H9 (cell line): ENCODE data around the gene CCM2. TPM values are rescaled to one million over a fixed set of nuclear protein-coding genes. Genes with fewer than 3 reads are reported as not detected.

Experiments
- DNase-seq: peaks from one replicate; pipeline ENCODE4 v3.0.0-alpha.2; 2017
- H2AFZ ChIP-seq: one replicate; pipeline ENCODE4 v1.6.1; 2013; ENCODE audit warnings: mild to moderate bottlenecking, low read length, control low read depth, moderate library complexity
- H2AK5ac ChIP-seq: 2 replicates; pipeline ENCODE4 v1.6.1; 2013; ENCODE audit warnings: low read length, control low read depth, mixed read lengths; ENCODE audit not compliant: insufficient read length
- H2BK120ac ChIP-seq: one replicate; pipeline ENCODE4 v1.6.1; 2013; ENCODE audit warnings: low read depth, mild to moderate bottlenecking, low read length, control low read depth, inconsistent platforms; ENCODE audit not compliant: poor library complexity, severe bottlenecking
- H2BK12ac ChIP-seq: 2 replicates; pipeline ENCODE4 v1.6.1; 2013; ENCODE audit warnings: low read length, control low read depth, mixed read lengths, low read depth; ENCODE audit not compliant: insufficient read length
- H2BK15ac ChIP-seq: 2 replicates; pipeline ENCODE4 v1.6.1; 2013; ENCODE audit warnings: low read depth, low read length, control low read depth
- H2BK20ac ChIP-seq: one replicate; pipeline ENCODE4 v1.6.1; 2013; ENCODE audit warnings: low read depth, mild to moderate bottlenecking, low read length, control low read depth, inconsistent platforms; ENCODE audit not compliant: poor library complexity, severe bottlenecking
- H2BK5ac ChIP-seq: 2 replicates; pipeline ENCODE4 v1.6.1; 2013; ENCODE audit warnings: low read length, control low read depth, mixed read lengths; ENCODE audit not compliant: insufficient read length
- H3K14ac ChIP-seq: 2 replicates; pipeline ENCODE4 v1.6.1; 2013; ENCODE audit warnings: low read length, control low read depth; ENCODE audit not compliant: insufficient read depth
- H3K18ac ChIP-seq: 2 replicates; pipeline ENCODE4 v1.6.1; 2013; ENCODE audit warnings: low read depth, mild to moderate bottlenecking, mixed read lengths, low read length, control low read depth; ENCODE audit not compliant: insufficient read length
- H3K23ac ChIP-seq: 2 replicates; pipeline ENCODE4 v1.6.1; 2013; ENCODE audit warnings: low read length, control low read depth, mixed read lengths, low read depth; ENCODE audit not compliant: insufficient read length
- H3K23me2 ChIP-seq: 2 replicates; pipeline ENCODE4 v1.6.1; 2013; ENCODE audit warnings: low read depth, mild to moderate bottlenecking, mixed read lengths, low read length, control low read depth; ENCODE audit not compliant: insufficient read length, poor library complexity, severe bottlenecking
- H3K27ac ChIP-seq: 2 replicates; pipeline ENCODE4 v1.5.1; 2013; ENCODE audit warnings: low read length, control low read depth, mixed read lengths, low read depth; ENCODE audit not compliant: insufficient read length
- H3K27me3 ChIP-seq: 2 replicates; pipeline ENCODE4 v1.6.1; 2013; ENCODE audit warnings: low read length, control low read depth, inconsistent platforms; ENCODE audit not compliant: insufficient read depth
- H3K4ac ChIP-seq: 2 replicates; pipeline ENCODE4 v1.6.1; 2013; ENCODE audit warnings: low read depth, mild to moderate bottlenecking, control low read depth, inconsistent platforms, low read length, moderate library complexity
- H3K4me1 ChIP-seq: 2 replicates; pipeline ENCODE4 v1.6.1; 2013; ENCODE audit warnings: low read length, control low read depth, inconsistent platforms; ENCODE audit not compliant: insufficient read depth
- H3K4me2 ChIP-seq: 2 replicates; pipeline ENCODE4 v1.6.1; 2013; ENCODE audit warnings: low read length, control low read depth, mixed read lengths; ENCODE audit not compliant: insufficient read length, insufficient read depth
- H3K56ac ChIP-seq: 2 replicates; pipeline ENCODE4 v1.6.1; 2013; ENCODE audit warnings: low read depth, mild to moderate bottlenecking, mixed read lengths, low read length, control low read depth; ENCODE audit not compliant: insufficient read length
- H3K79me1 ChIP-seq: 2 replicates; pipeline ENCODE4 v1.6.1; 2013; ENCODE audit warnings: low read depth, mild to moderate bottlenecking, moderate library complexity, low read length, control low read depth, inconsistent platforms; ENCODE audit not compliant: insufficient read depth, poor library complexity, severe bottlenecking
- H3K79me2 ChIP-seq: 2 replicates; pipeline ENCODE4 v1.6.1; 2013; ENCODE audit warnings: low read length, control low read depth, inconsistent platforms; ENCODE audit not compliant: insufficient read depth
- H3K9ac ChIP-seq: 2 replicates; pipeline ENCODE4 v1.6.1; 2013; ENCODE audit warnings: low read length, control low read depth, mixed read lengths; ENCODE audit not compliant: insufficient read length; ENCODE audit errors: extremely low read depth
- H3K9me3 ChIP-seq: one replicate; pipeline ENCODE4 v1.6.1; 2013; ENCODE audit warnings: low read depth, low read length, inconsistent platforms; ENCODE audit not compliant: control insufficient read depth
- H3T11ph ChIP-seq: one replicate; pipeline ENCODE4 v1.6.1; 2013; ENCODE audit warnings: mild to moderate bottlenecking, low read length, control low read depth, inconsistent platforms
- H4K20me1 ChIP-seq: one replicate; pipeline ENCODE4 v1.6.1; 2013; ENCODE audit not compliant: control insufficient read depth, insufficient read length, insufficient read depth
- H4K5ac ChIP-seq: 2 replicates; pipeline ENCODE4 v1.6.1; 2013; ENCODE audit warnings: low read depth, mild to moderate bottlenecking, mixed read lengths, low read length, control low read depth; ENCODE audit not compliant: insufficient read length
- H4K8ac ChIP-seq: replicated peaks from 2 replicates; pipeline ENCODE4 v1.6.1; 2013; ENCODE audit warnings: low read length, control low read depth, mixed read lengths, low read depth; ENCODE audit not compliant: insufficient read length
- H4K91ac ChIP-seq: 2 replicates; pipeline ENCODE4 v1.6.1; 2013; ENCODE audit warnings: low read depth, mild to moderate bottlenecking, moderate library complexity, mixed read lengths, low read length, control low read depth; ENCODE audit not compliant: insufficient read length
- H3K27ac Mint-ChIP-seq, 3 experiments: 2 replicates in 2 of 3; 3 replicates in 1 of 3; pipeline ENCODE4 v1.8.0; 2020 to 2021; ENCODE audit warnings: mixed read lengths in 3 of 3, mild to moderate bottlenecking in 1 of 3, moderate library complexity in 1 of 3
- H3K27me3 Mint-ChIP-seq: 2 replicates; pipeline ENCODE4 v1.8.0; 2021; ENCODE audit warnings: low read depth, mild to moderate bottlenecking, moderate library complexity, mixed read lengths
- H3K36me3 Mint-ChIP-seq, 3 experiments: 2 replicates in 2 of 3; 3 replicates in 1 of 3; pipeline ENCODE4 v1.8.0; 2020 to 2021; ENCODE audit warnings: low read depth in 3 of 3, mixed read lengths in 3 of 3; ENCODE audit not compliant: insufficient read depth in 1 of 3
- H3K4me1 Mint-ChIP-seq, 2 experiments: 2 replicates each; pipeline ENCODE4 v1.8.0; 2020; ENCODE audit warnings: mixed read lengths in 2 of 2
- H3K4me3 Mint-ChIP-seq, 2 experiments: 2 replicates in 1 of 2; 3 replicates in 1 of 2; pipeline ENCODE4 v1.8.0; 2020 to 2021; ENCODE audit warnings: mild to moderate bottlenecking in 2 of 2, mixed read lengths in 2 of 2, moderate library complexity in 1 of 2
- H3K9me3 Mint-ChIP-seq, 2 experiments: 2 replicates in 1 of 2; 3 replicates in 1 of 2; pipeline ENCODE4 v1.8.0; 2020; ENCODE audit warnings: mild to moderate bottlenecking in 2 of 2, mixed read lengths in 2 of 2, moderate library complexity in 1 of 2
- CTCF ChIP-seq: fragments of 200-600 bp; sonication (generic); conservative IDR thresholded peaks from 3 replicates; pipeline ENCODE4 v1.8.0; 2021; ENCODE audit warnings: antibody characterized with exemption, mild to moderate bottlenecking
- WGBS: extraction: QIAGEN DNeasy Blood & Tissue Kit; methylation state at CpG from one replicate; pipeline ENCODE4 v1.1.7; 2013; ENCODE audit warnings: missing lambda C conversion rate, low lambda C conversion rate, mixed read lengths; ENCODE audit not compliant: insufficient read length; ENCODE audit errors: extremely low coverage; 5-methylcytosine and 5-hydroxymethylcytosine counted together
- total RNA-seq: library from RNA; stranded (reverse); gene quantifications from 2 replicates; pipeline ENCODE4 v1.2.1, GENCODE V29; 2021

Gene CCM2
- total RNA-seq, 1 experiment from 2014 or later = 30.4 TPM

GRCh38 chr7:44982970-44983369 lies 17.0 kb upstream of the CCM2 start:
- H3K18ac ChIP-seq = no peak overlapping the region
- H4K8ac ChIP-seq = no peak overlapping the region
- H2AK5ac ChIP-seq = no peak overlapping the region
- peaks cover 13% of the 10 kb centered on the region; the same call in 1 of the 2 replicates for H3K79me2 ChIP-seq
- TF ChIP-seq CTCF = no peak
- no peak overlapping the region for H3K14ac ChIP-seq
- no peak overlapping the region for H3K56ac ChIP-seq
- no peak overlapping the region for H3K9ac ChIP-seq
- Mint-ChIP-seq H3K4me3 (no peak overlapping the region), H3K9me3 (no peaks in the 10 kb centered on the region; a peak in 1 of 5 replicates), H3K27ac (no peak overlapping the region; a peak in 2 of 7 replicates), H3K36me3 (peaks cover 38 to 78% (median 40%) of the 10 kb centered on the region in 3 experiments), H3K27me3 (no peaks in the 10 kb centered on the region; the same call in 1 of the 2 replicates), H3K4me1 (peaks cover 27 to 33% of the 10 kb centered on the region in 2 experiments)
- no peak overlapping the region for H2BK12ac ChIP-seq
- H3K23me2 ChIP-seq = peaks cover 3% of the 10 kb centered on the region
- no peak overlapping the region for H3K4ac ChIP-seq
- no peaks in the 10 kb centered on the region for H3K27me3 ChIP-seq
- H3K23ac ChIP-seq = no peak overlapping the region
- H2AFZ ChIP-seq = no peak overlapping the region
- no peak overlapping the region for H2BK5ac ChIP-seq
- H2BK20ac ChIP-seq = no peak overlapping the region
- H4K5ac ChIP-seq = no peak overlapping the region
- no peaks in the 10 kb centered on the region for H3K4me1 ChIP-seq
- WGBS = no CpG with 5 or more reads among the region's 1 CpG
- H4K91ac ChIP-seq = no peak overlapping the region
- no peak overlapping the region for H3T11ph ChIP-seq
- peaks cover 4% of the 10 kb centered on the region for H3K79me1 ChIP-seq
- no peaks in the 10 kb centered on the region for H3K9me3 ChIP-seq
- no peaks in the 10 kb centered on the region for H4K20me1 ChIP-seq
- DNase-seq = no peak
- no peak overlapping the region for H3K27ac ChIP-seq
- H2BK120ac ChIP-seq = no peak overlapping the region
- H2BK15ac ChIP-seq = no peak overlapping the region
- no peak overlapping the region for H3K4me2 ChIP-seq
